MM.1S (cell line): Measurements from ENCODE around the gene GULP1.

Experiments used
- DNase-seq: peaks from one replicate; pipeline ENCODE4 v3.0.0-alpha.2; 2015
- H2AFZ ChIP-seq: fragments of 300-600 bp; sonication (generic); 2 replicates; pipeline ENCODE4 v1.6.0; 2016; ENCODE audit warnings: antibody characterized with exemption, low read length
- H3F3A ChIP-seq: fragments of 300-600 bp; sonication (generic); 2 replicates; pipeline ENCODE4 v1.6.1; 2016; ENCODE audit warnings: mild to moderate bottlenecking, antibody characterized with exemption, low read length, moderate library complexity, mixed read lengths; ENCODE audit not compliant: insufficient read depth
- H3K27ac ChIP-seq: fragments of 300-600 bp; sonication (generic); 2 replicates; pipeline ENCODE4 v1.5.1; 2016; ENCODE audit warnings: mild to moderate bottlenecking, low read length
- H3K27me3 ChIP-seq: fragments of 300-600 bp; sonication (generic); replicated peaks from 2 replicates; pipeline ENCODE4 v1.6.0; 2016; ENCODE audit warnings: low read length; ENCODE audit not compliant: insufficient read depth
- H3K36me3 ChIP-seq: fragments of 300-600 bp; sonication (generic); replicated peaks from 2 replicates; pipeline ENCODE4 v1.6.1; 2016; ENCODE audit warnings: mild to moderate bottlenecking, low read length, mixed read lengths; ENCODE audit not compliant: insufficient read depth
- H3K4me1 ChIP-seq: fragments of 300-600 bp; sonication (generic); 2 replicates; pipeline ENCODE4 v1.6.1; 2016; ENCODE audit warnings: low read length, mixed read lengths
- H3K4me2 ChIP-seq: fragments of 300-600 bp; sonication (generic); 2 replicates; pipeline ENCODE4 v1.6.0; 2016; ENCODE audit warnings: low read depth, low read length
- H3K4me3 ChIP-seq: fragments of 300-600 bp; sonication (generic); 2 replicates; pipeline ENCODE4 v1.5.1; 2016; ENCODE audit warnings: low read length, mixed read lengths
- H3K79me2 ChIP-seq: fragments of 300-600 bp; sonication (generic); 2 replicates; pipeline ENCODE4 v1.6.1; 2016; ENCODE audit warnings: mixed run types, low read length, mixed read lengths
- H3K9ac ChIP-seq: fragments of 300-600 bp; sonication (generic); 2 replicates; pipeline ENCODE4 v1.6.1; 2016; ENCODE audit warnings: low read length, mixed read lengths
- H3K9me2 ChIP-seq: fragments of 300-600 bp; sonication (generic); replicated peaks from 2 replicates; pipeline ENCODE4 v1.6.1; 2016; ENCODE audit warnings: mild to moderate bottlenecking, low read length, mixed read lengths; ENCODE audit not compliant: insufficient read depth
- H3K9me3 ChIP-seq: fragments of 300-600 bp; sonication (generic); replicated peaks from 2 replicates; pipeline ENCODE4 v1.6.1; 2016; ENCODE audit warnings: mild to moderate bottlenecking, low read length, mixed read lengths; ENCODE audit not compliant: insufficient read depth
- H4K20me1 ChIP-seq: fragments of 300-600 bp; sonication (generic); 2 replicates; pipeline ENCODE4 v1.6.1; 2016; ENCODE audit warnings: mild to moderate bottlenecking, low read length, moderate library complexity, mixed read lengths; ENCODE audit not compliant: insufficient read depth
- EZH2 ChIP-seq: fragments of 300-600 bp; sonication (generic); optimal IDR thresholded peaks from 2 replicates; pipeline ENCODE3; 2017; ENCODE audit warnings: low read depth, mild to moderate bottlenecking, antibody characterized with exemption, low read length, mixed read lengths
- EZH2phosphoT487 ChIP-seq: fragments of 300-600 bp; sonication (generic); IDR thresholded peaks from 2 replicates; pipeline ENCODE4 v1.6.1; 2018; ENCODE audit warnings: antibody characterized with exemption, low read length
- TF ChIP-seq, protein P1 (sequence below): fragments of 300-600 bp; sonication (generic); IDR thresholded peaks from 2 replicates; pipeline ENCODE4 v1.5.1; 2016; ENCODE audit warnings: antibody characterized with exemption, low read length, mixed read lengths

GULP1 gene

DNA sequence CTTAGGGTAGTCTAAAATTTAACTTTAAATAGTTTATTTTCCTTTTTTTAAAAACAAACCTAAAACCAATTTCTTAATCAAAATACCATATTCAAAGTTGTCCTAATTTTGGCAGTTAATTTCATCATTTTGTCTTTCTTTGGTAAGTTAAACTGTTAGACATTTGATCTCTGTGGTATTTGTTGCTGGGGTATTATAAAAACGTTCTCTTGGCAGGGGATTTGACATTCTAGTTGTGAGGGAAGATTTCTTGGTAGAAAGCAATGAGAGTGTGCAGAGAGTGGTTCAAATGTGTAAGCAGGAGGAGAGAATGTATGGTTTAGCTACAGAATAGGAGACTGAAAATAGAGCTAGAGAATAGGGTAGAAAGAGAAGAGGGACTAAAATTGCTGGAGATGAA lies 14.6 kb downstream of the GULP1 start:
- Histone ChIP-seq H3K4me2 (no peak overlapping the region), H2AFZ (no peak overlapping the region), H3K9me3 (no peaks in the 10 kb centered on the region), H3F3A (no peaks in the 10 kb centered on the region), H3K9ac (no peak overlapping the region), H3K27ac (no peak overlapping the region), H3K36me3 (no peaks in the 10 kb centered on the region), H3K4me3 (no peak overlapping the region), H3K79me2 (no peaks in the 10 kb centered on the region), H3K27me3 (no peaks in the 10 kb centered on the region), H4K20me1 (no peaks in the 10 kb centered on the region), H3K9me2 (no peaks in the 10 kb centered on the region), H3K4me1 (no peaks in the 10 kb centered on the region)
- TF ChIP-seq, protein P1, sequence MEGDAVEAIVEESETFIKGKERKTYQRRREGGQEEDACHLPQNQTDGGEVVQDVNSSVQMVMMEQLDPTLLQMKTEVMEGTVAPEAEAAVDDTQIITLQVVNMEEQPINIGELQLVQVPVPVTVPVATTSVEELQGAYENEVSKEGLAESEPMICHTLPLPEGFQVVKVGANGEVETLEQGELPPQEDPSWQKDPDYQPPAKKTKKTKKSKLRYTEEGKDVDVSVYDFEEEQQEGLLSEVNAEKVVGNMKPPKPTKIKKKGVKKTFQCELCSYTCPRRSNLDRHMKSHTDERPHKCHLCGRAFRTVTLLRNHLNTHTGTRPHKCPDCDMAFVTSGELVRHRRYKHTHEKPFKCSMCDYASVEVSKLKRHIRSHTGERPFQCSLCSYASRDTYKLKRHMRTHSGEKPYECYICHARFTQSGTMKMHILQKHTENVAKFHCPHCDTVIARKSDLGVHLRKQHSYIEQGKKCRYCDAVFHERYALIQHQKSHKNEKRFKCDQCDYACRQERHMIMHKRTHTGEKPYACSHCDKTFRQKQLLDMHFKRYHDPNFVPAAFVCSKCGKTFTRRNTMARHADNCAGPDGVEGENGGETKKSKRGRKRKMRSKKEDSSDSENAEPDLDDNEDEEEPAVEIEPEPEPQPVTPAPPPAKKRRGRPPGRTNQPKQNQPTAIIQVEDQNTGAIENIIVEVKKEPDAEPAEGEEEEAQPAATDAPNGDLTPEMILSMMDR, result no peak
- TF ChIP-seq EZH2phosphoT487 (no peak), EZH2 (no peak)
- no peak for DNase-seq

DNA sequence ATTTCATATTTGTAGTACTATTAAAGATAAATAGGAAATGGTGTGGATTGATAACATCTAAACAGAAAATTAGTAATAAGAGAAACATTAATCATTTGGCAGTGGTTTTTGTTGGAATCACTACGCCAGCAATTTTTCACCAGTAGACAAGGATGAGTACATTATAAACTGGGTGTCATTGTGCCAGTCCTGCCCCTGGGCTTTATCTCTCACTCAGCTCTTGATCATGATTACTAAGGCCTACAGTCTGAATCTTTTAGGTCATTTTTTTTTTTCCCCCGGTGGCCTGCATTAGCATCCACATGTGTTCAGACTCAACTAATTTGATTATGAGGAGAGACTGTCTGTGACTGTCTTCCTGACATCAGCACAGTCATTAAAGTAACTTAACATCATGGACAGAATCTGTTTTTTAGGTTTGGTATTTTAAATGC lies 16.2 kb downstream of the GULP1 start:
- H3K36me3 ChIP-seq, result no peaks in the 10 kb centered on the region
- H3K4me2 ChIP-seq, result no peak overlapping the region
- H3K9me3 ChIP-seq, result no peaks in the 10 kb centered on the region
- DNase-seq, result no peak
- H3F3A ChIP-seq, result no peaks in the 10 kb centered on the region
- H3K9me2 ChIP-seq, result no peaks in the 10 kb centered on the region
- no peaks in the 10 kb centered on the region for H3K4me1 ChIP-seq
- H3K4me3 ChIP-seq, result no peak overlapping the region
- TF ChIP-seq, protein P1, result no peak
- TF ChIP-seq EZH2phosphoT487 (no peak), EZH2 (no peak)
- no peaks in the 10 kb centered on the region for H3K27me3 ChIP-seq
- no peaks in the 10 kb centered on the region for H4K20me1 ChIP-seq
- H3K79me2 ChIP-seq, result no peaks in the 10 kb centered on the region
- no peak overlapping the region for H2AFZ ChIP-seq
- H3K9ac ChIP-seq, result no peak overlapping the region
- no peak overlapping the region for H3K27ac ChIP-seq

DNA sequence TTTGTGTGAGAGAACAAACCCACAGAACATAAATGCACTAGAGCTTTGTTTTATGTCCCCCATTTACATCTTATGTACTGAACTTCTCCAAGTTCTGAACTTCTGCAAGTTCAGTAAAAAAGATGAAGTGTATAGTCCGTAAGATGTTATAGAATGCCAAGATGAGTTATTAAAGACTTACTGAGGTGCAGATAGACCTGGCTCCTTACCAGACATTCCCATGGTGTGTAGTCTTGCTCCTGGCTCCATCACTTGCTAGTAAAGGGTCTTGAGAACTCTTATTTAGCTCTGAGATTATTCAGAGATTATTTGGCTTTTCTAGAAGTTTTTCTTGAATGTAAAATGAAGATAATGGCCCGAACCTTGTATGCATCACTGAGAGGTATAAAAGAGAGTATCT lies 16.8 kb downstream of the GULP1 start:
- Histone ChIP-seq H3K27me3 (no peaks in the 10 kb centered on the region), H3K4me3 (no peak overlapping the region), H3K36me3 (no peaks in the 10 kb centered on the region), H3K9me2 (no peaks in the 10 kb centered on the region), H3K27ac (no peak overlapping the region), H2AFZ (no peak overlapping the region), H3K9ac (no peak overlapping the region), H3F3A (no peaks in the 10 kb centered on the region), H3K9me3 (no peaks in the 10 kb centered on the region), H3K79me2 (no peaks in the 10 kb centered on the region), H3K4me2 (no peak overlapping the region), H3K4me1 (no peaks in the 10 kb centered on the region), H4K20me1 (no peaks in the 10 kb centered on the region)
- TF ChIP-seq EZH2phosphoT487 (no peak), EZH2 (no peak)
- TF ChIP-seq, protein P1, result no peak
- no peak for DNase-seq
